Non-pigmented ciliary epithelial cell (primary cell): ENCODE results near the gene PALLD.

Source experiments
- DNase-seq: peaks from one replicate; pipeline ENCODE4 v3.0.0-alpha.2; 2010; ENCODE audit warnings: low read depth

The PALLD gene

DNA sequence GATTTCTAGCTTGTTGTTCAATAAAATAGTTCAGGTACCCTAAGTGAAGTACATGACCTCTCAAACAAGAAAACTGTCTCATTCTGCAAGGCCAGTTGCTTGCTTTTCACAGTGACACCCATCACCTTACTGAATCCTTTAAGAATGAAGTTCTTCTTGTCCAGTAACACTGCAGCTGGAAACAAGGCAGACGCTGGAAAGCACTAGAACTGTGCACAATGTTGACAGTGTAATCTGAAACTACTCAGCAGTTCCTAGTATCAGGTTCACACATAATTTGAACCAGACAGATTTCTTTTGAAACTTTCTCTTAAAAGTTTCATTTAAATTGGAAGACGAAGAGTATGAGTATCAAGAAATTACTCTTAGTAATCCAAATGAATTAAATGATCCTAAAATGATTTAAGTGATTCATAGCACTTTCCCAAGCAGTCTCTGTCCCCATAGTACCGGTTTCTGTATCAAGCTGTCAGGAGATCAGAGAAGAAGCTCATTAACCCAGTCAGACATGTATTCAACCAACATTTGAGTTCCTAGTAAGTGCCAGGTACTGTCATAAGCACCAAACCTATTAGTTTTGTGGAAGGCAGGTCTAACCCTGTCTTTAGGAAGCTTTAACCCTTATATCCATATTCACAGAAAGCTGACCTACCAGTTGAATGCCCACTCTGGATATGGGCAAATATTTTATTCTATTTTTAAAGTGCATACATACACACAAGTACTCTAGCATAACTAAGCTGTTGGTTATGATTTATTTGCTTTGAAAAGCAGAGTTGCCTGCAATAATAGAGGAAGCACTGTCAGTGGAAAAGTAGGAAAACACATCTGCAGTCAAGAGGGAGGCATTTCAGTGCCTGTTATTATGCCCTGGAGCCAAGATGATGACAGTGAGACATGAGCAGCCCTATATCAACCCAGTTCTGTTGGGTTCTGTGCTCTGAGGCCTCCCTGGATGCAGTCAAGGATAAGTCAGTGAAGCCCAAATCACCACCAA, 63.6 kb downstream of the PALLD start:
- DNase-seq = no peak

- no peak for DNase-seq
Observed at GRCh38 chr4:168562041-168562571, 65.3 kb downstream of the PALLD start.

DNA sequence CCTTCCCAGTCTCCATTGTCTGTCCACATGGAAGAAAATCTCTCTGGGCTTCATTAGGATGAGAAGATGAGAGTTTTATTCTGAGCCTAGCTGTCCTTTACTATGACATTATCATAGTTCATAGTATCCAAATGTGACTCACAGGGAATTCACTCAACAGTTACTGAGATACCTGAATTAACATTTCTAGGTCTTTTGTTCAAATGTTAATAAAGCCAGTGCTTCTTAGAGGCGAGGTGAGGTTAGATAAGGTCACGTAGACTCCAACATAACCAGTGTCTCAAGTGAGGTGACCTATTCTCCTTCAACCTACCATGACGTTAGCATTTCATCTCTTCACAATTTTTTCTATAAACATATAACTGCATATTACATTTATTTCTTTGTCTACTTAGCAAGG, 67.2 kb downstream of the PALLD start:
- DNase-seq = no peak

DNA sequence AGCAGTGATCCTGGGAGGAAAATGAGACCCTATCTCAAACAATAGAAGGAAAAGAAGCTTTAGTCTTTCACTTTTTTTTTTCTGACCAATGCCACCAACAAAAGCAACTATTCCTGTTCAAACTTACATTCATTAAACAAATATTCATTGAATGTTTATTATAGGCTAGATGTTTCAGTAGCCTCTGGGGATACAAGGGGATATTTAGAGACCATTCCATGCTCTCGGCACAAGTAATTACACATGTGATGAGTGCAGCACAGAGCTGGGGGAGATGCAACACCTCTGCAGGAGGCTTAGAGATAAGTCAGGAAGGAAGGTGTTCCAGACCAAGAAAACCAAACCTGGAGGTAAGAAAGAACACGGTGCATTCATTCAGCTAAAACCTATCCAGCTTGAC, 68.3 kb downstream of the PALLD start:
- DNase-seq = no peak

GRCh38 chr4:168566726-168567125, 69.9 kb downstream of the PALLD start:
- no peak for DNase-seq

- DNase-seq = no peak
Observed at GRCh38 chr4:168569066-168569930, 72.4 kb downstream of the PALLD start.

GRCh38 chr4:168569931-168570276, 73.1 kb downstream of the PALLD start:
- DNase-seq = no peak

GRCh38 chr4:168570466-168570865, 73.6 kb downstream of the PALLD start:
- no peak for DNase-seq

GRCh38 chr4:168572002-168572401, 75.2 kb downstream of the PALLD start:
- DNase-seq = no peak

- no peak for DNase-seq
Observed at GRCh38 chr4:168573870-168574269, 77.0 kb downstream of the PALLD start.

- no peak for DNase-seq
Observed at GRCh38 chr4:168574581-168575295, 77.9 kb downstream of the PALLD start.

DNA sequence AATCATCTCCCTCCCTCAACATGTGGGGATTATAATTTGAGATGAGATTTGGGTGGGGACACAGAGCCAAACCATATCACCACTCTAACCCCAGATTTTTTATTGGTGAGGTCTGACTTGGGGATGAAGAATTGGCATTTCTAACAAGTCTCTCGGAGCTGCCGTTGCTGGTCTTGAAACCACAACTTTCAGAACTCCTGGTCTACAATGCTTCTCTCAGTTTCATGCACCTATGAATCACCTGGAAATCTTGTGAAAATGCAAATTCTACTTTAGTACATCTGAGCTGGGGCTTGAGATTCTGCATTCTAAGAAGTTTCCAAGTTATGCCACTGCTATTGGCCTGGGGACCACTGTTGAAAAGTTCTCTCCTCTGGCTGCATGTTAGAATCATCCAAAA, 78.6 kb downstream of the PALLD start:
- DNase-seq = no peak

- no peak for DNase-seq
Observed at GRCh38 chr4:168577624-168578023, 80.8 kb downstream of the PALLD start.

DNA sequence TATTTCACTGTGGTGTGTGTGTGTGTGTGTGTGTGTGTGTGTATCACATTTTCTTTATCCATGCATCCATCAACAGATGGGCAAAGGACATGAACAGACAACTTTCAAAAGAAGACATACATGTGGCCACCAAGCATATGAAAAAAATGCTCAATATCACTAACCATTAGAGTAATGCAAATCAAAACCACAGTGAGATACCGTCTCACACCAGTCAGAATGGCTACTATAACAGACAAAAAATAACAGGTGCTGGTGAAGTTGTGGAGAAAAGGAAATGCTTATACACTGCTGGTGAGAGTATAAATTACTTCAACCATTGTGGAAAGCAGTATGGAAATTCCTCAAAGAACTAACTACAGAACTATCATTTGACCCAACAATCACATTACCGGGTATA, 83.4 kb downstream of the PALLD start:
- no peak for DNase-seq

GRCh38 chr4:168584321-168584771, 87.5 kb downstream of the PALLD start:
- no peak for DNase-seq

GRCh38 chr4:168585168-168586091, 88.6 kb downstream of the PALLD start:
- no peak for DNase-seq

GRCh38 chr4:168586926-168587325, 90.1 kb downstream of the PALLD start:
- DNase-seq = no peak

GRCh38 chr4:168587411-168588125, 90.7 kb downstream of the PALLD start:
- no peak for DNase-seq

DNA sequence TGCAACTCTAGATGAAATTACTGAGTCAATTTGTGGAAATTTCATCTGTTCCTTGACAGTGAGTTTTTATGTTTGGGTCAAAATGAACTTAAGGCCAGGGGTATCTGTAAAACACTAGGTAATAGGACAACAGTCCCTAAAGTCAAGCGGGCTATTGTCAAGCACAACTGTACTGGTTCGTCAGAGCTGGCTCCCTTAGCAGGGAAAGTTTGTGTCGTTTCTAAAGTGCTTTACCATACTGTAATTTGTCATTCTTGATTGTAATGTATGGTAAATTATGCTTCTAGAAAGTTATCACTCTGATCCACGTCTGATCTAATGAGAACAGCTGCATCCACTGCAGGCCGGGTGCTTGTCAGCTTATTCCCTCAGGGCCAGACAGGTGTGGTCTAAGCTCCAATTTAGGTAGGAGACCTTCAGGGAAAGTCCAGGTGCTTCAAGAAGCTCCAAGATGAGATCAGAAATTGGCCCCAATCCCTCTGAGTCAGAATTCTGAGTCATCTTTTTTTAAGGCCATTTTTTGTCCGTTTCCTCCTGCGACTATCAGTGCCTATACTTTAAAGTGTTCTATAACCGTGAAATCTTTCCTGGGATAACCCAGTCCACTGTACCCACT, 92.2 kb downstream of the PALLD start:
- DNase-seq = no peak

DNA sequence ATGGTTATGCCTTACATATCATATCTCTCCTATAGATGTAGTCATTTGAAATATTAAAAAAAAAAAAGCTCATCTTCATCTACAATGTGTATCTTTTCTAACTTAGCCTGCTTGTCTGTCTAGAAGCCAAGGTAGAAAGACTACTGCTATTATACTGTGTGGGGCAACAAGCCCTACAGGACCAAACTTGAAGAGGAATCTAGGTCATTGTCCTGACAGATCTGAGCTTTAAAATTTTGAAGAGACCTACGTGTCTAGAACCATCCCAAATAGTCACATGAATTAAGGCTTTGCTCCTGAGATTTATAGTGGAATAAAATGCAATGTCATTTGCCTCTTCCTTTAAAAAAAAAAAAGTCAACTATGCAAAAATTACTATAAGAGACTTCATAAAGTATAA, 95.8 kb downstream of the PALLD start:
- DNase-seq = no peak
